HEK293 (cell line): ENCODE data around the gene CIITA.

Source experiments
- CTCF ChIA-PET: fragments of 350-600 bp; formaldehyde crosslinking; extraction: SDS; loops from one replicate; lab custom pipeline; 2021; ENCODE audit warnings: antibody characterized with exemption; lab: Yijun Ruan, JAX
- POLR2A ChIA-PET: fragments of 300-600 bp; formaldehyde crosslinking; extraction: SDS; loops from one replicate; lab custom pipeline; 2020; ENCODE audit warnings: antibody characterized with exemption, inconsistent platforms; lab: Yijun Ruan, JAX
- H3K27ac ChIP-seq: fragments of 200-500 bp; sonication (Bioruptor generic); 2 replicates; pipeline ENCODE4 v1.5.1; 2014; ENCODE audit warnings: low read depth, low read length, control low read depth, inconsistent platforms; ENCODE audit errors: extremely low read depth
- H3K36me3 ChIP-seq, 2 experiments: fragments of 200-500 bp in 1 of 2; sonication (Bioruptor generic) in 1 of 2; 1 replicate in 1 of 2; 2 replicates in 1 of 2; pipeline ENCODE4 v1.5.1; 2014 to 2017; ENCODE audit warnings: inconsistent platforms in 2 of 2, low read length in 2 of 2; ENCODE audit not compliant: control insufficient read depth in 2 of 2, insufficient read depth in 1 of 2
- H3K4me1 ChIP-seq: fragments of 200-500 bp; sonication (Bioruptor generic); 2 replicates; pipeline ENCODE4 v1.5.1; 2014; ENCODE audit warnings: mild to moderate bottlenecking, low read length, inconsistent platforms; ENCODE audit not compliant: control insufficient read depth, insufficient read depth
- H3K4me3 ChIP-seq: 2 replicates; pipeline ENCODE4 v1.5.1; 2011; ENCODE audit warnings: low read depth, mild to moderate bottlenecking, control low read depth, low read length, moderate library complexity
- H3K9me3 ChIP-seq: fragments of 200-500 bp; sonication (Bioruptor generic); 2 replicates; pipeline ENCODE4 v1.5.1; 2014; ENCODE audit warnings: low read depth, low read length, inconsistent platforms; ENCODE audit not compliant: control insufficient read depth, insufficient read depth
- GFI1B ChIP-seq: fragments of 450-650 bp; formaldehyde crosslinking; IDR thresholded peaks from 2 replicates; pipeline ENCODE4 v1.5.1; 2016; ENCODE audit warnings: missing biosample characterization, missing genetic modification characterization
- MEIS1 ChIP-seq: sonication (generic); formaldehyde crosslinking; IDR thresholded peaks from 2 replicates; pipeline ENCODE4 v1.8.1; 2022; ENCODE audit warnings: missing genetic modification reagents, mild to moderate bottlenecking, borderline replicate concordance
- SALL2 ChIP-seq: fragments of 450-650 bp; formaldehyde crosslinking; IDR thresholded peaks from 2 replicates; pipeline ENCODE4 v1.5.0; 2017; ENCODE audit warnings: missing biosample characterization, mild to moderate bottlenecking, missing genetic modification characterization, borderline replicate concordance
- ZBTB17 ChIP-seq: fragments of 450-650 bp; formaldehyde crosslinking; IDR thresholded peaks from 2 replicates; pipeline ENCODE4 v1.5.1; 2016; ENCODE audit warnings: missing biosample characterization, missing genetic modification characterization
- ZBTB48 ChIP-seq: fragments of 450-650 bp; formaldehyde crosslinking; IDR thresholded peaks from 2 replicates; pipeline ENCODE4 v1.5.1; 2016; ENCODE audit warnings: missing biosample characterization, missing genetic modification characterization
- ZNF114 ChIP-seq: fragments of 450-650 bp; formaldehyde crosslinking; IDR thresholded peaks from 2 replicates; pipeline ENCODE4 v1.5.0; 2017; ENCODE audit warnings: missing biosample characterization, missing genetic modification characterization
- ZNF146 ChIP-seq: fragments of 450-650 bp; formaldehyde crosslinking; IDR thresholded peaks from 2 replicates; pipeline ENCODE4 v1.5.1; 2016; ENCODE audit warnings: missing biosample characterization, missing genetic modification characterization
- ZNF223 ChIP-seq: fragments of 450-650 bp; formaldehyde crosslinking; IDR thresholded peaks from 2 replicates; pipeline ENCODE4 v1.5.1; 2016; ENCODE audit warnings: missing biosample characterization, missing genetic modification characterization
- ZNF302 ChIP-seq: fragments of 450-650 bp; formaldehyde crosslinking; IDR thresholded peaks from 2 replicates; pipeline ENCODE4 v1.5.1; 2016; ENCODE audit warnings: missing biosample characterization, missing genetic modification characterization, low read depth
- ZNF311 ChIP-seq: fragments of 450-650 bp; formaldehyde crosslinking; IDR thresholded peaks from 2 replicates; pipeline ENCODE4 v1.5.1; 2017; ENCODE audit warnings: missing biosample characterization, missing genetic modification characterization, borderline replicate concordance
- ZNF366 ChIP-seq: fragments of 450-650 bp; formaldehyde crosslinking; conservative IDR thresholded peaks from 2 replicates; pipeline ENCODE4 v1.5.1; 2016; ENCODE audit warnings: missing biosample characterization, missing genetic modification characterization
- ZNF391 ChIP-seq: fragments of 450-650 bp; formaldehyde crosslinking; IDR thresholded peaks from 2 replicates; pipeline ENCODE4 v1.5.1; 2016; ENCODE audit warnings: low read depth, missing biosample characterization, missing genetic modification characterization, borderline replicate concordance
- ZNF549 ChIP-seq: fragments of 450-650 bp; IDR thresholded peaks from 2 replicates; pipeline ENCODE4 v1.5.1; 2018; ENCODE audit warnings: missing biosample characterization, missing genetic modification characterization, mild to moderate bottlenecking, inconsistent platforms, moderate library complexity
- ZNF747 ChIP-seq: fragments of 450-650 bp; formaldehyde crosslinking; IDR thresholded peaks from 2 replicates; pipeline ENCODE4 v1.5.1; 2016; ENCODE audit warnings: missing biosample characterization, missing genetic modification characterization
- ZSCAN16 ChIP-seq: fragments of 450-650 bp; formaldehyde crosslinking; IDR thresholded peaks from 2 replicates; pipeline ENCODE4 v1.5.1; 2016; ENCODE audit warnings: missing biosample characterization, missing genetic modification characterization
- TF ChIP-seq, protein P1 (sequence below): fragments of 450-650 bp; formaldehyde crosslinking; IDR thresholded peaks from 2 replicates; pipeline ENCODE4 v1.5.1; 2016; ENCODE audit warnings: missing biosample characterization, missing genetic modification characterization
- TF ChIP-seq, protein P2 (sequence below): fragments of 450-650 bp; IDR thresholded peaks from 2 replicates; pipeline ENCODE4 v1.5.1; 2018; ENCODE audit warnings: missing biosample characterization, missing genetic modification characterization
- TF ChIP-seq, protein P3 (sequence below): fragments of 450-650 bp; formaldehyde crosslinking; IDR thresholded peaks from 2 replicates; pipeline ENCODE4 v1.5.1; 2016; ENCODE audit warnings: missing biosample characterization, missing genetic modification characterization
- TF ChIP-seq, protein P4 (sequence below): fragments of 450-650 bp; formaldehyde crosslinking; IDR thresholded peaks from 2 replicates; pipeline ENCODE4 v1.5.1; 2016; ENCODE audit warnings: missing biosample characterization, missing genetic modification characterization
- TF ChIP-seq, protein P5 (sequence below): fragments of 450-650 bp; formaldehyde crosslinking; IDR thresholded peaks from 2 replicates; pipeline ENCODE4 v1.5.1; 2017; ENCODE audit warnings: missing biosample characterization, missing genetic modification characterization

The CIITA gene

DNA sequence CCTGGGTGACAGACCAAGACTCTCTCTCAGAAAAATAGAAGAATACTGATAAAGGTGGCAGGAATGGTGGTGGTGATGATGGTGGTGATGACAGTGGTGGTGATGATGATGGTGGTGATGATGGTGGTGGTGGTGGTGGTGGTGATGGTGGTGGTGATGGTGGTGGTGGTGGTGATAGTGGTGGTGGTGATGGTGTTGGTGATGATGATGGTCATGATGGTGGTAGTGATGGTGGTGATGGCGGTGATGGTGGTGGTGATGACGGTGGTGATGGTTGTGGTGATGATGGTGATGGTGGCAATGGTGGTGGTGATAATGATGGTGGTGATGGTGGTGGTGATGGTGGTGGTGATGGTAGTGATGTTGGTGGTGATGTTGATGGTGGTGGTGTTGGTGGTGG is 18.0 kb upstream of the CIITA start (continued):
- TF ChIP-seq ZSCAN16 (no peak), ZNF366 (no peak), ZBTB48 (tag by site-specific recombination) (no peak), ZNF747 (no peak), SALL2 (tag by site-specific recombination) (0 out of 2 replicates have a peak, but pooled peaks have one; percentile 26), GFI1B (tag by site-specific recombination) (no peak), ZNF549 (no peak)
- TF ChIP-seq, protein P1, sequence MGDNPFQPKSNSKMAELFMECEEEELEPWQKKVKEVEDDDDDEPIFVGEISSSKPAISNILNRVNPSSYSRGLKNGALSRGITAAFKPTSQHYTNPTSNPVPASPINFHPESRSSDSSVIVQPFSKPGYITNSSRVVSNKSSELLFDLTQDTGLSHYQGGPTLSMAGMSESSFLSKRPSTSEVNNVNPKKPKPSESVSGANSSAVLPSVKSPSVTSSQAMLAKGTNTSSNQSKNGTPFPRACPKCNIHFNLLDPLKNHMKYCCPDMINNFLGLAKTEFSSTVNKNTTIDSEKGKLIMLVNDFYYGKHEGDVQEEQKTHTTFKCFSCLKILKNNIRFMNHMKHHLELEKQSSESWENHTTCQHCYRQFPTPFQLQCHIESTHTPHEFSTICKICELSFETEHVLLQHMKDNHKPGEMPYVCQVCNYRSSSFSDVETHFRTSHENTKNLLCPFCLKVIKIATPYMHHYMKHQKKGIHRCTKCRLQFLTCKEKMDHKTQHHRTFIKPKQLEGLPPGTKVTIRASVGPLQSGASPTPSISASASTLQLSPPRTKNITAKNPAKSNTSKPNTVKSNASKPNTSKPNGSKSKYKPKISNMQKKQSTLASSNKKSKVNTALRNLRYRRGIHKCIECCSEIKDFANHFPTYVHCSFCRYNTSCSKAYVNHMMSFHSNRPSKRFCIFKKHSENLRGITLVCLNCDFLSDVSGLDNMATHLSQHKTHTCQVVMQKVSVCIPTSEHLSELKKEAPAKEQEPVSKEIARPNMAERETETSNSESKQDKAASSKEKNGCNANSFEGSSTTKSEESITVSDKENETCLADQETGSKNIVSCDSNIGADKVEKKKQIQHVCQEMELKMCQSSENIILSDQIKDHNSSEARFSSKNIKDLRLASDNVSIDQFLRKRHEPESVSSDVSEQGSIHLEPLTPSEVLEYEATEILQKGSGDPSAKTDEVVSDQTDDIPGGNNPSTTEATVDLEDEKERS, result no peak
- TF ChIP-seq, protein P2, sequence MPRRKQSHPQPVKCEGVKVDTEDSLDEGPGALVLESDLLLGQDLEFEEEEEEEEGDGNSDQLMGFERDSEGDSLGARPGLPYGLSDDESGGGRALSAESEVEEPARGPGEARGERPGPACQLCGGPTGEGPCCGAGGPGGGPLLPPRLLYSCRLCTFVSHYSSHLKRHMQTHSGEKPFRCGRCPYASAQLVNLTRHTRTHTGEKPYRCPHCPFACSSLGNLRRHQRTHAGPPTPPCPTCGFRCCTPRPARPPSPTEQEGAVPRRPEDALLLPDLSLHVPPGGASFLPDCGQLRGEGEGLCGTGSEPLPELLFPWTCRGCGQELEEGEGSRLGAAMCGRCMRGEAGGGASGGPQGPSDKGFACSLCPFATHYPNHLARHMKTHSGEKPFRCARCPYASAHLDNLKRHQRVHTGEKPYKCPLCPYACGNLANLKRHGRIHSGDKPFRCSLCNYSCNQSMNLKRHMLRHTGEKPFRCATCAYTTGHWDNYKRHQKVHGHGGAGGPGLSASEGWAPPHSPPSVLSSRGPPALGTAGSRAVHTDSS, result peak; percentile 69; the same call in 1 of the 2 replicates
- TF ChIP-seq, all 188 proteins: peak for 9

DNA sequence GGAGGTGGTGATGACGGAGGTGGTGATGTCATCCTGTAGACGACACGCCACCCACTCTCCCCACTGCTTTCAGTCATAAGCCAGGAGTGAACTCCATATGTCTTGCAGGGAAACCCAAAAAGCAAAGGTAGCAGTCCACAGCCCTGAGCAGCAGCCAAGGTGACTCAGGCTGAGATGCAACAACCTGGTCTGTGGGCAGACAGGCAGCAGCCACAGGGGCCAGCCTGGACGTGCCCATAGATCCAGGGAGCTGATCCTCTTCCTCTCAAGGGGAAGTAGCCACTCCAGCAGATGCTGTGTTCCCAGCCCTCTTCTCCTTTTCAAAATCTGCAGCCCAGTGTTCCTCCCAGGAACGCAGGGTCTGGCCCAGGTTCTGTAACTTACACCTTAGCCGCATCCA is 17.3 kb upstream of the CIITA start:
- Histone ChIP-seq H3K27ac (no peak overlapping the region), H3K4me1 (no peaks in the 10 kb centered on the region), H3K36me3 (no peaks in the 10 kb centered on the region), H3K4me3 (no peak overlapping the region), H3K9me3 (no peaks in the 10 kb centered on the region)
- TF ChIP-seq ZNF223 (tag by site-specific recombination) (no peak), ZNF146 (no peak)
- TF ChIP-seq, protein P3, sequence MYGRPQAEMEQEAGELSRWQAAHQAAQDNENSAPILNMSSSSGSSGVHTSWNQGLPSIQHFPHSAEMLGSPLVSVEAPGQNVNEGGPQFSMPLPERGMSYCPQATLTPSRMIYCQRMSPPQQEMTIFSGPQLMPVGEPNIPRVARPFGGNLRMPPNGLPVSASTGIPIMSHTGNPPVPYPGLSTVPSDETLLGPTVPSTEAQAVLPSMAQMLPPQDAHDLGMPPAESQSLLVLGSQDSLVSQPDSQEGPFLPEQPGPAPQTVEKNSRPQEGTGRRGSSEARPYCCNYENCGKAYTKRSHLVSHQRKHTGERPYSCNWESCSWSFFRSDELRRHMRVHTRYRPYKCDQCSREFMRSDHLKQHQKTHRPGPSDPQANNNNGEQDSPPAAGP (tag by site-specific recombination), result no peak
- TF ChIP-seq, protein P4, sequence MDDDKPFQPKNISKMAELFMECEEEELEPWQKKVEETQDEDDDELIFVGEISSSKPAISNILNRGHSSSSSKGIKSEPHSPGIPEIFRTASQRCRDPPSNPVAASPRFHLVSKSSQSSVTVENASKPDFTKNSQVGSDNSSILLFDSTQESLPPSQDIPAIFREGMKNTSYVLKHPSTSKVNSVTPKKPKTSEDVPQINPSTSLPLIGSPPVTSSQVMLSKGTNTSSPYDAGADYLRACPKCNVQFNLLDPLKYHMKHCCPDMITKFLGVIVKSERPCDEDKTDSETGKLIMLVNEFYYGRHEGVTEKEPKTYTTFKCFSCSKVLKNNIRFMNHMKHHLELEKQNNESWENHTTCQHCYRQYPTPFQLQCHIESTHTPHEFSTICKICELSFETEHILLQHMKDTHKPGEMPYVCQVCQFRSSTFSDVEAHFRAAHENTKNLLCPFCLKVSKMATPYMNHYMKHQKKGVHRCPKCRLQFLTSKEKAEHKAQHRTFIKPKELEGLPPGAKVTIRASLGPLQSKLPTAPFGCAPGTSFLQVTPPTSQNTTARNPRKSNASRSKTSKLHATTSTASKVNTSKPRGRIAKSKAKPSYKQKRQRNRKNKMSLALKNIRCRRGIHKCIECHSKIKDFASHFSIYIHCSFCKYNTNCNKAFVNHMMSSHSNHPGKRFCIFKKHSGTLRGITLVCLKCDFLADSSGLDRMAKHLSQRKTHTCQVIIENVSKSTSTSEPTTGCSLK (tag by site-specific recombination), result no peak
- ChIA-PET CTCF (no interaction called here), POLR2A (no interaction called here)

DNA sequence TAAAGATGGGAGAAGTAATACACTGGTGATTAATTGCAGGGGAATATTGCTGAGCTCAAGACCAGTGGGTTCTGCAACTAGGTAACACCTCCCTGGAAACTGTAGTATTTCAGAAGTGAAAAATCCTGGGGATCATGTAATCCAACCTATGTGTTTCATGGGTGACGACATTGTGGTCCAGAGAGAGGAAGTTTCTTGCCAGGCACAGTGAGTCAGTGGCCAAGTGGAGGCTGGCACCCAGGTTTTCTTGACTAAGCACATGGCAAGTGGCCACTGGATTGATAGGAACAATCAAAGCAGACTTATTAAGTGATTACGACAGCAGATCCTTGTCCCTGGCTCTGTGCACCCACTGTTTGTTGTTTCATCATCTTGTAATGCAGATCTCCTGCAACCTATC is 14.6 kb upstream of the CIITA start:
- Histone ChIP-seq H3K4me1 (no peaks in the 10 kb centered on the region), H3K9me3 (no peaks in the 10 kb centered on the region), H3K27ac (no peak overlapping the region), H3K4me3 (no peak overlapping the region), H3K36me3 (no peaks in the 10 kb centered on the region)
- TF ChIP-seq ZNF311 (tag by site-specific recombination), result no peak
- no peak for TF ChIP-seq ZNF391
- no peak for TF ChIP-seq MEIS1 (CRISPR knock-in tag)
- TF ChIP-seq, protein P5, sequence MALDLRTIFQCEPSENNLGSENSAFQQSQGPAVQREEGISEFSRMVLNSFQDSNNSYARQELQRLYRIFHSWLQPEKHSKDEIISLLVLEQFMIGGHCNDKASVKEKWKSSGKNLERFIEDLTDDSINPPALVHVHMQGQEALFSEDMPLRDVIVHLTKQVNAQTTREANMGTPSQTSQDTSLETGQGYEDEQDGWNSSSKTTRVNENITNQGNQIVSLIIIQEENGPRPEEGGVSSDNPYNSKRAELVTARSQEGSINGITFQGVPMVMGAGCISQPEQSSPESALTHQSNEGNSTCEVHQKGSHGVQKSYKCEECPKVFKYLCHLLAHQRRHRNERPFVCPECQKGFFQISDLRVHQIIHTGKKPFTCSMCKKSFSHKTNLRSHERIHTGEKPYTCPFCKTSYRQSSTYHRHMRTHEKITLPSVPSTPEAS (tag by site-specific recombination), result no peak
- 0 out of 2 replicates have a peak, but pooled peaks have one; percentile 30 for TF ChIP-seq ZBTB17 (tag by site-specific recombination)
- TF ChIP-seq ZNF114 (tag by site-specific recombination), result no peak
- TF ChIP-seq ZNF302, result no peak
- ChIA-PET CTCF (interaction anchor here (0.6 kb wide), 2 partner anchors 13 to 28 kb away, joined by 3 to 4 read pairs; no protein-coding TSS in a partner anchor), POLR2A (no interaction called here)
